Mammary epithelial cell (primary cell): ENCODE results near the gene NR2F6.

ENCODE experiments used
- CTCF ChIP-seq, 2 donors: IDR thresholded peaks in 1 of 2; conservative IDR thresholded peaks in 1 of 2; 2 replicates each; pipeline ENCODE4 v1.5.1; 2011 to 2012; ENCODE audit warnings: inconsistent platforms in 2 of 2, low read length in 2 of 2, mild to moderate bottlenecking in 2 of 2, control low read depth in 1 of 2, low read depth in 1 of 2; ENCODE audit not compliant: insufficient read depth in 1 of 2; ENCODE audit errors: extremely low read depth in 1 of 2
- EZH2 ChIP-seq: IDR thresholded peaks from 2 replicates; pipeline ENCODE4 v1.6.1; 2012; ENCODE audit warnings: low read length, inconsistent platforms, borderline replicate concordance

- no peak for TF ChIP-seq CTCF (conservative IDR thresholded peaks at IDR 0.05 in 1 of 2, IDR thresholded peaks at IDR 0.05 in 1 of 2; ENCODE audit: extremely low read depth in 1 of 2, insufficient read depth in 1 of 2, low read depth in 1 of 2, low read length in 2 of 2)
- TF ChIP-seq EZH2, result no peak
Observed at GRCh38 chr19:17263712-17264640, 18.3 kb upstream of the NR2F6 start.
